RWPE1 (cell line): ENCODE data around the gene DENND1A.

ENCODE experiments used
- CTCF ChIA-PET: fragments of 350-600 bp; sonication (Branson Sonifier 250); formaldehyde crosslinking; extraction: SDS; loops from one replicate; lab custom pipeline; 2021; lab: Yijun Ruan, JAX
- POLR2A ChIA-PET: fragments of 400-600 bp; formaldehyde crosslinking; extraction: SDS; loops from one replicate; lab custom pipeline; 2020; ENCODE audit warnings: antibody characterized with exemption; ENCODE audit not compliant: low non-redundant PET; lab: Yijun Ruan, JAX
- DNase-seq: peaks from one replicate; pipeline ENCODE4 v3.0.0; 2012; ENCODE audit warnings: low spot score
- H3K27ac ChIP-seq: fragments of 450-650 bp; 2 replicates; pipeline ENCODE4 v1.5.1; 2017
- CTCF ChIP-seq: fragments of 450-650 bp; conservative IDR thresholded peaks from 2 replicates; pipeline ENCODE4 v1.5.1; 2017; ENCODE audit warnings: low read depth, mild to moderate bottlenecking

The DENND1A gene

GRCh38 chr9:123424552-123425225 is 505.2 kb downstream of the DENND1A start:
- DNase-seq = no peak
- POLR2A ChIA-PET = no interaction called here
- H3K27ac ChIP-seq = no peak overlapping the region
- CTCF ChIA-PET = interaction anchor here (1.2 kb wide), 1 partner anchor 13 kb away, joined by 6 read pairs; no protein-coding TSS in a partner anchor
- TF ChIP-seq CTCF = no peak

- no peak for DNase-seq
- ChIA-PET CTCF (no interaction called here), POLR2A (no interaction called here)
- no peak overlapping the region for H3K27ac ChIP-seq
- no peak for TF ChIP-seq CTCF
Observed at GRCh38 chr9:123424131-123424530, 505.8 kb downstream of the DENND1A start.

GRCh38 chr9:123423311-123423640 is 506.6 kb downstream of the DENND1A start:
- TF ChIP-seq CTCF = no peak
- DNase-seq = no peak
- ChIA-PET CTCF (no interaction called here), POLR2A (interaction anchor here (0.6 kb wide), 1 partner anchor 1053 kb away, joined by 3 read pairs; no protein-coding TSS in a partner anchor)
- H3K27ac ChIP-seq = no peak overlapping the region

- H3K27ac ChIP-seq = no peak overlapping the region
- POLR2A ChIA-PET = interaction anchor here (0.6 kb wide), 1 partner anchor 1052 kb away, joined by 3 read pairs; no protein-coding TSS in a partner anchor
- CTCF ChIA-PET = no interaction called here
- no peak for DNase-seq
- TF ChIP-seq CTCF = no peak
Observed at GRCh38 chr9:123422635-123423310, 507.2 kb downstream of the DENND1A start.

- no peak for TF ChIP-seq CTCF
- POLR2A ChIA-PET = no interaction called here
- no peak overlapping the region for H3K27ac ChIP-seq
- CTCF ChIA-PET = interaction anchor here (0.7 kb wide), 1 partner anchor 64 kb away, joined by 8 read pairs; no protein-coding TSS in a partner anchor
- no peak for DNase-seq
Observed at GRCh38 chr9:123421801-123422455, 508.0 kb downstream of the DENND1A start.

- no peak for TF ChIP-seq CTCF
- ChIA-PET POLR2A (no interaction called here), CTCF (no interaction called here)
- H3K27ac ChIP-seq = no peak overlapping the region
- no peak for DNase-seq
Observed at GRCh38 chr9:123421186-123421585, 508.7 kb downstream of the DENND1A start.
